Measurements from ENCODE around the gene NFX1. TPM values are rescaled to one million over a fixed set of nuclear protein-coding genes. Genes with fewer than 3 reads are reported as not detected.
A peak's percentile ranks its signal among the peaks of the same experiment; 100 is the strongest.

NFX1 gene
- 10 to 100 TPM; 47.4 to 48.2 TPM for total RNA-seq

DNA sequence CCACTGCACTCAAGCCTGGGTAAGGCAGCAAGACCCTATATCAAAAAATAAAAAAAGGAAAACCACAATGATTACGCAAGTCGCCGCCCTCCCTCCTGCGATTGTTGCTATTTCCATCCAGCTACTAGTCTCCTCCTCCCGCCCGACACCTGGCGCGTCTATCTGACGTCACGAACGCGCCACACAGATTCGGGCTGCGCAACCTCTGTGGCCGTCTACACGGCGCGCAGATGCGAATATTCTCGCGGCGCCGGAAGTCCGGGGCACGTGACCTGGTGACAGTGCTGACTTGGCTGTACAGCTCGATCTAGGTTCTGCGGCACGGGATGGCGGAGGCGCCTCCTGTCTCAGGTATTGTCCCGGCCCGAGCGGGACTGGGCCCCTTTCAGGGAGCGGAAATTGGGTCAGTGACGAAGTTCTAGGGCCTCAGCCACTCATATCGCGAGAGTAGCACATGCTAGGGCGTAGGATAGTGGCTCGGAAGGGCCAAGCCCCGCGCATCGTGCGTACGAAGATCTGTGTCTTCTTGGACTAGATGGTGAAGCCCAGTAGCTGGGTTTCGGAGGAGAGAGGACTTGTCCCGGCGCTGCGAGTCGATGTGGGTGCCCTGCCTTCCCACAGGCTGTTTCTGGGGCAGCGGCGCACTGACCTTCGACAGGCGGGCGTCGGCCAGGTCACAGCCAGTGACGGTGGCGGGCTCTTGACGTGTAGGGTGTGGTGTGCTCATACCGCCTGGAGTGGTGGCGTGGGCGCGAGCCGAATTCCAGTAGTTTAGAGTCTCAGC is at the start of gene NFX1:
TSS of gene NFX1 (plus strand) at position 270 of the 784 bp plus-strand sequence. CDS start at position 327, 57 bp downstream.
- Mint-ChIP-seq H3K9me3 (no peaks in the 10 kb centered on the region), H3K36me3 (peaks cover 24% of the 10 kb centered on the region)
- peak; percentile 89 for ATAC-seq (ENCODE audit: low read depth)

DNA sequence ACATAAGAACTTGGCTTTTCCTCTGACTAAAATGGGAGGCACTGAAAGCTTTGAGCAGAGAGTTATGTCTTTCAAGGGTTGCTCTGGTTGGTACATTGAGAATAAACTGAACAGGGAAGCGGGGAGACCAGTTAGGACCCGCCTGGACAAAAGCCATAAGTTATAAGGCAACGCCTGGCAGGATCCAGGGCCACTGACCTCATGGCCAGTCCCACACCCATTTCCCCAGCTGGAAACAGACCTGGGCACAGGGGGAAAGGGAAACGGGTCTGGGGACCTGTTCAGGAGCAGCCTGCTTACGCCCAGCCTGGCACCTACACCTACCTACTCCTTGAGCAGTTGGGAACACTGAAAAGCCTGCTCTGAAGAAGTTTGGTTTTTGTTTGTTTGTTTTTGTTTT is 49.0 kb upstream of the NFX1 start:
- Mint-ChIP-seq H3K36me3 (no peaks in the 10 kb centered on the region), H3K27me3 (no peaks in the 10 kb centered on the region), H3K27ac (no peak overlapping the region), H3K9me3 (no peaks in the 10 kb centered on the region), H3K4me3 (no peak overlapping the region), H3K4me1 (peaks cover 5% of the 10 kb centered on the region)
- POLR2A ChIA-PET = no interaction called here
- no peak for DNase-seq
- no peak for ATAC-seq (ENCODE audit: low read depth)

More for the DNA sequence above, at the start of gene NFX1:
- peak; percentile 97 for DNase-seq
- Mint-ChIP-seq H3K4me1 (peaks cover 45% of the 10 kb centered on the region), H3K27ac (peak within 1 kb of the TSS; percentile 98), H3K27me3 (no peaks in the 10 kb centered on the region), H3K4me3 (peak within 1 kb of the TSS; percentile 93)
- POLR2A ChIA-PET = interaction anchor here (0.6 to 2.5 kb wide), 20 partner anchors 8 to 764 kb away, joined by 3 to 36 read pairs (median 4); partner anchors contain the start of genes APTX, AQP3, B4GALT1 and BAG1

DNA sequence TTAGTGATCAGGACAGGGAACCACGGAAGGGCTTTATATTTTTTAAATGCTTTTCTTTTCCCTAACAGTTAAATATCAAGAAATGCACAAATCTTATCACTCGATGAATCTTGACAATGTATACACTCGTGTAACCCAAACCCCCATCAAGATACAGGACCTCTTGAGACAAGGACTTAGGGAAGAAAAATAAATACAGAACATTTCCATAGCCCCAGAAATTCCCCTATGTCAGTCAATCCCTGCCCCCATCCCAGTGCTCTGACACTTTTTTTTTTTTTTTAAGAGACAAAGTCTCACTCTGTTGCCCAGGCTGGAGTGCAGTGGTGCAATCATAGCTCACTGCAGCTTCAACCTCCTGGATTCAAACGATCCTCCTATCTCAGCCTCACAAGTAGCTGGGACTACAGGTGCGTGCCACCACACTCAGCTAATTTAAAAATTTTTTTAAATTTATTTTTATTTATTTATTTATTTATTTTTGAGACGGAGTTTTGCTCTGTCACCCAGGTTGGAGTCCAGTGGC is 47.6 kb upstream of the NFX1 start:
- DNase-seq = no peak
- H3K27me3 Mint-ChIP-seq = no peaks in the 10 kb centered on the region
- peaks cover 5% of the 10 kb centered on the region for H3K4me1 Mint-ChIP-seq
- H3K9me3 Mint-ChIP-seq = no peaks in the 10 kb centered on the region
- no peak overlapping the region for H3K4me3 Mint-ChIP-seq
- POLR2A ChIA-PET = no interaction called here
- no peak overlapping the region for H3K27ac Mint-ChIP-seq
- ATAC-seq (ENCODE audit: low read depth) = no peak
- peaks cover 3% of the 10 kb centered on the region for H3K36me3 Mint-ChIP-seq

DNA sequence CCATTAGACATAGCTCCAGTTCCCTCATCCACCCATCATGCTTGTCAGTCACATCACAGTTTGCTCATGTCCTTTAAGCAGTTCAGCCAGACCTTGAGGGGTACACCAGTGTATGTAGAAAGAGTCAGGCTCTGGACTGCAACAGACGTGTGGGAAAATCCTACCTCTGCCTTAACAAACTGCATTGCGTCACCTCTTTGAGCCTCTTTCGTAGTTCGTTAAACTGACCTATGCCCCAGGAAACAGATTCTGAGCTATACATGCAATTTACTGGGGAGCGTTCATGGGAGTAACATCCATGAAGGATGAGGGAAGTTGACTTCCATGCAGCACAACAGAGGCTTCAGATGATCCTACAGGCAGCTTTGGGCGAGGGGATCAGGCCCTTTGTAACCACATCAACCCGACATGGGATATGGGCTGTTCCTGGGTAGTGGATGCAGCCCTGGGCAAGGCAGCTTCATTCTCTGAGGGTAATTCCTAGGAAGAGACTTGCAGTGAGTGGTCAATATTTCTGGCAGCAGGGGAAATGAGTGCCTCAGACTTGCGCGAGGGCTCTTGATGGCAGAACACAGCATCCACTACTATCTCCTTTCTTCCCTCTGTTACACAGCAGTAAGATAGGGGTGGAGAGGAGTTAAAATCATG is 46.1 kb upstream of the NFX1 start:
- no peak for ATAC-seq (ENCODE audit: low read depth)

DNA sequence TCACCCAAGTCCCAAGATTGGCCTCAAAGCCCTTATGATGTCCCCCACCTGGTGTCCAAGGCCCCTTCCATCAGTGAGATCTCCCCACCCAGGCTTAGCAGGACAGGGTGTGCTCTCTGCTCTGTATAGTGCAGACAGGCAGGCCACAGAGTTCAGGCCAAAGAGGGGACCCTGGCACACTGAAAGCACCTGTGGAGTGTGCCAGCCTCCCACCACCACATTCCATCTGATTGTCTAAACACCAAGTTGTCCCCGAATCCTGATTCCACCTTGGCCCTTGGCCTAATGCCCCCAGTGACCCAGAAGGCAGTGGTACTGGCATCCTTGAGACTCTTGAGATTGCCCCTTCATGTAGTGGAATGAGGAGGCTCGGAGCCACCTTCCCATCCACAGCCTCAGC is 45.0 kb upstream of the NFX1 start:
- no peak overlapping the region for H3K4me3 Mint-ChIP-seq
- no peaks in the 10 kb centered on the region for H3K27me3 Mint-ChIP-seq
- H3K27ac Mint-ChIP-seq = no peak overlapping the region
- peaks cover 9% of the 10 kb centered on the region for H3K36me3 Mint-ChIP-seq
- DNase-seq (no peak), ATAC-seq (ENCODE audit: low read depth) (no peak)
- no peaks in the 10 kb centered on the region for H3K9me3 Mint-ChIP-seq
- POLR2A ChIA-PET = no interaction called here
- peaks cover 10% of the 10 kb centered on the region for H3K4me1 Mint-ChIP-seq

More for the DNA sequence above, 46.1 kb upstream of the NFX1 start:
- POLR2A ChIA-PET = interaction anchor here (0.5 kb wide), 1 partner anchor 244 kb away, joined by 3 read pairs; no protein-coding TSS in a partner anchor
- Mint-ChIP-seq H3K4me1 (peaks cover 5% of the 10 kb centered on the region), H3K27ac (no peak overlapping the region), H3K36me3 (peaks cover 9% of the 10 kb centered on the region), H3K4me3 (no peak overlapping the region), H3K27me3 (no peaks in the 10 kb centered on the region), H3K9me3 (no peaks in the 10 kb centered on the region)
- DNase-seq = no peak

DNA sequence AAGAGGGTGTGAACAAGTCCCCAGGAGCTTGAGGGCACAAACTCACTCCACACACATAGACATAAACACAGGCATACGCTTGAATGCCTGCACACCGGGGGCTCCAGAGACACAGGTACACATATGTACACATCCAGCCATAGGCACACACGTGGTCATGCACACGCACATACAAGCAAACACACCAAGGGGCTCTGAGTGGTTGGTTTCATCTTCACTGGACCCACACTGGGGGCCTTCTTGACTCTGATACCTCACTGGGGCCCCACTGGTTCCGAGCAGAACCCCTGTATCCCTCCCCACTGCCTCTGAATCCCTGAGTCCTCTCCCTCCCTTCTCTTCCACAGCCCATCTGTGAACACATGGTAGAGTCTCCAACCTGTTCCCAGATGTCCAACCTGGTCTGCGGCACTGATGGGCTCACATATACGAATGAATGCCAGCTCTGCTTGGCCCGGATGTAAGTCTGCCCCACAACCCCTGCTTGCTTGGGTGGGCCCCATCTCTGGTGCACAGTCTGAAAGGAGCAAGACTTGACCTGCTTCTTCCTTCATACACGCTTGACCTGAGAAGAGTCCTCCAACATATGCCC is 44.0 kb upstream of the NFX1 start:
- DNase-seq (no peak), ATAC-seq (ENCODE audit: low read depth) (no peak)
- Mint-ChIP-seq H3K36me3 (peaks cover 12% of the 10 kb centered on the region), H3K27ac (peak overlapping the region; percentile 11), H3K9me3 (no peaks in the 10 kb centered on the region), H3K27me3 (no peaks in the 10 kb centered on the region), H3K4me3 (no peak overlapping the region), H3K4me1 (peaks cover 10% of the 10 kb centered on the region)
- POLR2A ChIA-PET = interaction anchor here (0.6 to 1.1 kb wide), 2 partner anchors 18 to 180 kb away, joined by 3 read pairs; partner anchors contain the start of gene BAG1

DNA sequence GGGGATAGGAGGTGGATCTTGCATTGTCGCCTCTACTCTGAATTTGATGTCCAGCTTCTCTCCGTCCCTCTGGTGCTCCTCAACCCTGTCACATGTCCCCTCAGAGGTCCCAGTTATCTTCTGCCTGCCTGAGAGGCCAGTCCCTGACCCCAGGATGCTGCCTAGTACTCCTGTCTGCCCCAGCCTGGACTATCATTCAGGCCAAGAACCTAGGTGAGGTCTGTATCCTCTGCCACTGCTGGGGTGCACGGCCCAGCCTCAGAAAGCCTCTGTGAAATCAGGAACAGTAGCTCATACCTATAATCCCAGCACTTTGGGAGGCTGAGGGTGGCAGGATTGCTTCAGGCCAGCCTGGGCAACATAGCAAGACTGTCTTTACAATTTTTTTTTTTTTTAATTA is 41.7 kb upstream of the NFX1 start:
- Mint-ChIP-seq H3K4me3 (no peak overlapping the region), H3K9me3 (no peaks in the 10 kb centered on the region), H3K36me3 (peaks cover 18% of the 10 kb centered on the region), H3K27me3 (no peaks in the 10 kb centered on the region), H3K27ac (no peak overlapping the region), H3K4me1 (peaks cover 7% of the 10 kb centered on the region)
- POLR2A ChIA-PET = interaction anchor here (1.9 kb wide), 1 partner anchor 15 kb away, joined by 8 read pairs; the partner anchor contains the start of genes BAG1 and CHMP5
- ATAC-seq (ENCODE audit: low read depth) (no peak), DNase-seq (no peak)

DNA sequence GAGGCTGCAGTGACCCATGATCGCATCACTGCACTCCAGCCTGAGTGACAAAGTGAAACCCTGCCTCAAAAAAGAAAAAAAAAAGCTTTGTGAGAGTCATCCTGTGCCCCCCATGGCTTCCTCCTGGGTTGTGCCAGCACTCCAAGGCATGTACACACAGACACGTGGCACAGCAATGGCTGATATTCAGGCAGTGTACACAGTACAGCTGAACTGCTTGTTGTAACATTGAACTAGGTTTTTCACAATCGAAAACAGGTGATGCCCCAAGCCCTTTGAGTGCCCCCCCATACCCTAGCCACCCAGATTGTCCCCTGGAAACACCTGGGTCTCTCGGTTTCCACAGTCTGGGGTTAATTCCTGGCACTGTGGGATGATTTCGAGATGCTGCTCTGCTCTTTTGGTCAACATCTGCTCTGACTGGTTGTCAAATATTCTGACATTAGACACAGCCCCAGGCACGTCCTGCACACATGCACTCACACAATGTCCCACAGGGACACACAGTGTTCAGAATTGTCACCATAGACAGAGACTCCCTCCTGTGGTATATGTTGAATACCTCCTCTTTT is 41.1 kb upstream of the NFX1 start:
- Mint-ChIP-seq H3K9me3 (no peaks in the 10 kb centered on the region), H3K36me3 (peaks cover 18% of the 10 kb centered on the region), H3K27me3 (no peaks in the 10 kb centered on the region), H3K4me3 (no peak overlapping the region), H3K4me1 (peaks cover 6% of the 10 kb centered on the region), H3K27ac (peak overlapping the region; percentile 61)
- POLR2A ChIA-PET = interaction anchor here (1.9 kb wide), 1 partner anchor 15 kb away, joined by 8 read pairs; the partner anchor contains the start of genes BAG1 and CHMP5
- ATAC-seq (ENCODE audit: low read depth) = peak; percentile 41
- DNase-seq = no peak

DNA sequence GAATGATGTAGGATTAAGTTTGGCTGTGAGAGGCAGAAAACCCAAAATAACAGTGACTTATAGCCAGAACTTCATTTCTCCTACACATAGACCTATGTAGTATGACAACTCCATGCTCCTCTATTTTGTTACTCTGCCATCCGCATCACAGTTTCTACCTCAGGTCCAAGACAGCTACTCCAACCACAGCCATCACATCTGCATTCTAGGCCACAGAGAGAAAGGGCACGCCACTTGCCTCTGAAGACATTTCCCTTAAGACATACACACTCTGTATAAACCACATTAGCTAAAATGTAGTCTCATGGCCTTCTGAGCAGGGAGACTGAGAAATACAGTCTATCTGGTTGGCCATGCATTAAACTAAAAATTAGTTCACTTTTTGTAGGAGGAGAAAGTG is 40.3 kb upstream of the NFX1 start:
- H3K36me3 Mint-ChIP-seq = peaks cover 24% of the 10 kb centered on the region
- POLR2A ChIA-PET = no interaction called here
- no peak overlapping the region for H3K4me3 Mint-ChIP-seq
- peaks cover 6% of the 10 kb centered on the region for H3K4me1 Mint-ChIP-seq
- DNase-seq (no peak), ATAC-seq (ENCODE audit: low read depth) (no peak)
- H3K9me3 Mint-ChIP-seq = no peaks in the 10 kb centered on the region
- H3K27me3 Mint-ChIP-seq = no peaks in the 10 kb centered on the region
- H3K27ac Mint-ChIP-seq = peak overlapping the region; percentile 7

DNA sequence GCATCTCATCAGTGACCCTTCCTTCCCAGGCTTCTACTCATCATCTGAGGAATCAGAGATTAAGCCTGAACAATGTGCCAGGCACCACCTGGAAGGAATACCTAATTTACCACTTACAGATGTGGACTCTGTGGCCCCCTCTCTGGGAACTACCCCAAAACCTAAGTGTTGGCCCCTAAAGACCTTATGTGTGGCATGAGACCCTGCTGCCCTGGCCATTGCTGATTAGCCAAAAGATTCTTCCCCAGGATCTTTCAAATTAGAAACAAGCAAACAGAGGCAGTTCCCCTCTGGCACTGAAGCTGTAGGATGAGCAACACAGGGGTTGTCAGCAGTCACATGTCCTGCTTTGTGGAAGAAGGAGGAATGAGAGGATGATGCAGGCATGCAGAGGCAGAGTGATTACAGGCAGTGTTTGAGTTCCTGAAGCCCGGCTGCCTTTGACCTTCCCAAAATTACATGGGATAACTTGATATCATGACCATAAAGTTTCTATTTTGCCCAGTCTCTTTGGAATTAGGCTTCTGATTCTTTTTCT is 39.8 kb upstream of the NFX1 start:
- H3K4me1 Mint-ChIP-seq = peaks cover 6% of the 10 kb centered on the region
- no peaks in the 10 kb centered on the region for H3K27me3 Mint-ChIP-seq
- peaks cover 24% of the 10 kb centered on the region for H3K36me3 Mint-ChIP-seq
- H3K9me3 Mint-ChIP-seq = no peaks in the 10 kb centered on the region
- DNase-seq (no peak), ATAC-seq (ENCODE audit: low read depth) (no peak)
- no peak overlapping the region for H3K27ac Mint-ChIP-seq
- no peak overlapping the region for H3K4me3 Mint-ChIP-seq
- POLR2A ChIA-PET = no interaction called here

DNA sequence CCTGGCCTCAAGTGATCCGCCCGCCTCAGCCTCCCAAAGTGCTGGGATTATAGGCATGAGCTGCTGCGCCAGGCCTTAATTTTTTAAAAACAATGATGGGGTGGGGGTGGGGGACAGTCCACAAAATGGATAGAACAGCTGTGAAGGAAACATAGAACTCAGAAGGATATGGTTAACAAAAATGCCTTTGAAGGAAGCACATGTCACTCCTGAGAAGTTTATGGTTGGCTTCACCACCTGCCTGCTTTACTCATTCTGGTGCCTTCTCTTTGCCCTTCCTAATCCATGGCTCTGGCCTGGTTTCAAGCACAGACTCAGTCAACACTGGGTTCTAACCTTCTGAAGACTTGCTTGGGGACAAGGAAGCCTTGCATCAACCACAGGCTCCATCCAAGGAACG is 36.1 kb upstream of the NFX1 start:
- no peak overlapping the region for H3K27ac Mint-ChIP-seq
- no peak overlapping the region for H3K4me3 Mint-ChIP-seq
- POLR2A ChIA-PET = interaction anchor here (0.6 to 1.0 kb wide), 3 partner anchors 9 to 31 kb away, joined by 4 to 5 read pairs (median 5); partner anchors contain the start of gene BAG1
- peaks cover 29% of the 10 kb centered on the region for H3K36me3 Mint-ChIP-seq
- ATAC-seq (ENCODE audit: low read depth) = no peak
- peaks cover 11% of the 10 kb centered on the region for H3K4me1 Mint-ChIP-seq
- no peaks in the 10 kb centered on the region for H3K9me3 Mint-ChIP-seq
- no peak for DNase-seq
- H3K27me3 Mint-ChIP-seq = no peaks in the 10 kb centered on the region

DNA sequence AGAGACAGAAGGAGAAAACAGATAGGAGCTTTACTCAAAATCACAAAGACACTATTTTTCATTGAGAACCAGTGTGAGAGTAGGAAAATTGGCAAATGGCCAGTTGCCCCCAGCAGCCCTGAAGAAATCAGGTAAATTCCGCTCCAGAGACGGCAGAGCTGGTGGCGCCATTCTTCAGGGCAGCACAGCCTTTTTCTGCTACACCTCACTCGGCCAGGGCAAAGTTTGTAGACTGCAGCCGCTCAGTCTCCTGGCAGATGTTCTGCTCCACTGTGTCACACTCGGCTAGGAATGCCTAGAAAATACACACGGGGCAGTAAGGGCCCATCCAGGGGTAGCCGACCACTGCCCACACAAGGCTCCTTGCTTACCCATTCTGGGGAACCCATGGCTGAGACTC is 35.3 kb upstream of the NFX1 start:
- Mint-ChIP-seq H3K27ac (peak overlapping the region; percentile 41), H3K4me1 (peaks cover 8% of the 10 kb centered on the region), H3K36me3 (peaks cover 36% of the 10 kb centered on the region), H3K4me3 (no peak overlapping the region), H3K9me3 (no peaks in the 10 kb centered on the region), H3K27me3 (no peaks in the 10 kb centered on the region)
- POLR2A ChIA-PET = interaction anchor here (0.7 kb wide), 1 partner anchor 31 kb away, joined by 3 read pairs; no protein-coding TSS in a partner anchor
- ATAC-seq (ENCODE audit: low read depth) = no peak
- DNase-seq = no peak

DNA sequence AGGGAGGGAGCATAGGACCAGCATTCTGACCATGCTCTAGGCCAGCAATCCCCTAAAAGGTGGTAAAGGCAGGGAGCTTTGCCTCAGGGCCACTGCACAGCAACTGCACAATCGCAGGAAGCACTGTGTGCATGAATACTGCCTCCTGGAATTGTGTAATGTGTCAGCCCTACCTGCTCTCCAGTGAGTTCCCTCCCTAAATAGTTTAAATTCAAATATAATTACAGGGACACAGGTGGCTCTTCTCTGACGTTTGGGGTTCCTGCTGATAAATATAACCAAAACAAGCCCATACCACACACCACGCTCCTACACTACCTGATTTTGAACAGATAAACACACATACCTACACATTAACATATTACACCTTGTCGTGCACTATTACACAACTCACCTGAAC is 34.8 kb upstream of the NFX1 start:
- ATAC-seq (ENCODE audit: low read depth) (no peak), DNase-seq (no peak)
- H3K4me1 Mint-ChIP-seq = peaks cover 9% of the 10 kb centered on the region
- no peak overlapping the region for H3K27ac Mint-ChIP-seq
- POLR2A ChIA-PET = no interaction called here
- no peaks in the 10 kb centered on the region for H3K9me3 Mint-ChIP-seq
- H3K27me3 Mint-ChIP-seq = no peaks in the 10 kb centered on the region
- peaks cover 37% of the 10 kb centered on the region for H3K36me3 Mint-ChIP-seq
- no peak overlapping the region for H3K4me3 Mint-ChIP-seq
